Heart left ventricle (tissue), 13 donors: ENCODE data around the gene CLRN2.

Source experiments
- CTCF ChIP-seq, 12 donors: fragments of 200-600 bp; sonication (generic) in 4 of 12; IDR thresholded peaks; one replicate each; pipeline versions ENCODE4 v1.5.0 to v1.8.0; 2018 to 2022; ENCODE audit warnings: antibody characterized with exemption in 12 of 12, mild to moderate bottlenecking in 5 of 12
- POLR2A ChIP-seq, 2 donors: fragments of 450-650 bp; IDR thresholded peaks; one replicate each; pipeline ENCODE4 v1.6.1; 2017; ENCODE audit warnings: antibody characterized with exemption in 2 of 2, mild to moderate bottlenecking in 2 of 2, moderate library complexity in 2 of 2
- donor health status: ischemic (EF 13 %, LVEDD 7.1; RV severe dilation, severe dysfunction).
- donor health status: DM: no; HTN: yes; CAD: no.
- donor health status: DM: no; HTN: no; CAD: no.
- donor health status: ischemic (EF 25% LVEDD 6.9; RV normal size, moderate dysfunction).
- donor health status: ischemic (EF 25% LVEDD 5.7; RV mildly dilated, moderate dysfunction).
- donor health status: ischemic (EF 35%, LVEDD 5.7; RV mildly dilated, moderate dysfunction).
- donor health status: nonischemic (EF 11% LVEDD 7.7; RV severe dilation, severe dysfunction).
- donor health status: DM: yes; HTN: yes; CAD: no.
- donor health status: PGD.
- donor health status: ischemic (EF 29% LVEDD 5.4; RV normal size, mild dysfunction).
- donor health status: nonischemic (EF 23%, LVEDD 6.1; RV moderate dilation, normal function).

- no peak for TF ChIP-seq CTCF (IDR thresholded peaks at IDR 0.05)
- no peak for TF ChIP-seq POLR2A (IDR thresholded peaks at IDR 0.05)
Observed at GRCh38 chr4:17557880-17558279, 42.9 kb downstream of the CLRN2 start.
